Measurements from ENCODE around the gene GPA33.

Gene GPA33

DNA sequence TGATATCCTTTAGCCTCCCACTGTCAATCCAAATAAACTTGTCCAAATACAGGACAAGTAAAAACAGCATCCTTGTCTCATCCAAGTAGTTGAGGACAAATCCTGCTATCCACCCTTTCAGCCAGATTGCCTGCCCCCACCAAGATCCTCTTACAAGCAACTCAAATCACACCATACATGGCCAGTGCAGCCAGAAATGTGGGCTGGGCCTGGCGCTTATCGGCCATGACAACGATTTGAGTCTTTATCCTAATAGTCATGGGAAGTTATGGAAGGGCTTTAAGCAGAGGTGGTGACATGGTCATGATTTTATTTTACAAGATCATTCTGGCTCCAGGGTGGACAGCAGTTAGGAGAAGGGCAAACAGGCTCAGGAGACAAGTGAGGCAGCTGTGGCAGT, 6.3 kb downstream of the GPA33 start:
- no peak for DNase-seq

DNA sequence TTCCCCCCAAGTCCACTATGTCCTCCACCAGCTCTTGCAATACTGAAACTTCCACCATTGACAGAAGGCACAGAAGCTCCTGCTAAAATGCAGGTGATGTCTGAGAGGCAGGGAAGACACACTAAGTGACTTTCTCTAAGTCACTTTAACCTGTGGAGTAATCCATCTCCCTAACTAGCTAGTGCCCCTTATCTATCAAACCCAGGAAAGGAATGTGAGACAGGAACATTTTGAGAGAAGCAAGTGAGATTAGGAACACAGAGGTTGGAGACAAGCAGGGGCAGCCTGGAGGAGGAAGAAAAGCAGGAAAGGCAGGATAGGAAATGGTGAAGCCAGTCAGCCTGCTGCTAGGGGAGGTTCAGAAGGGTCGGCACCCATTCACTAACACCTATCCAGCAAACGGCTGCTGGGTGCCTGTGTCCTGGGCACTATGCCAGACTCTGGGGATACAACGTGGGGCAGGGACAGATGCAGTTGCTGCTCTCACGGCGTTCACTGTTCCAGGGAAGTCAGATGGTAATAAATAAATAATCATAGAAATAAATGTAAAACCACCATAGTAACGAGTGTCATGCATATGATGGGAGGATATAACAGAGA, 7.0 kb downstream of the GPA33 start:
- peak; percentile 60 for DNase-seq

DNA sequence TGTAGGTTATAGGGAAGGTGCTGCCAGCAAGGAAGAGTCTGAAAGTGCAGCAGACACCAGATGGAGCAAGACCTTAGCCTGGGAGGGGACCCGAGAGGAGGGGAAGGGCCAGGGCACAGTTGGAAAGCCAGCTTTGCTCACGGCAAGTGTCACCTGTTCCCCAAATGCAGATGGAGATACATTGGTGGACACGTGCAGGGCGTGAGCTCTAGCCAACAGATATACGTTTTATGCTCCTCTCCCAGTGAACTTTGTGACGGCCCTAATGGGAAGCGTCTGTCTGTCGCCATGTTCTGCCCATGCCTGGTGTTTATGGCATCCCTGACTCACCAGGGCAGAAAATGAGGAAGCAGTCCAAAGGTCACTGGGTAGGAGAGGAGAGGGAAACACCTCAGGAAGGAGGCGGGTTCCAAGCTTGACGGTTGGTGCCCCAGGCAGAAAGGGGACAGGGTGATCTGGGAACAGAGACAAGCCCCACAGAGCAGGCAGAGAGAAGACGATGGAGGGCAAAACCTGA, 7.6 kb downstream of the GPA33 start:
- peak; percentile 93 for DNase-seq

DNA sequence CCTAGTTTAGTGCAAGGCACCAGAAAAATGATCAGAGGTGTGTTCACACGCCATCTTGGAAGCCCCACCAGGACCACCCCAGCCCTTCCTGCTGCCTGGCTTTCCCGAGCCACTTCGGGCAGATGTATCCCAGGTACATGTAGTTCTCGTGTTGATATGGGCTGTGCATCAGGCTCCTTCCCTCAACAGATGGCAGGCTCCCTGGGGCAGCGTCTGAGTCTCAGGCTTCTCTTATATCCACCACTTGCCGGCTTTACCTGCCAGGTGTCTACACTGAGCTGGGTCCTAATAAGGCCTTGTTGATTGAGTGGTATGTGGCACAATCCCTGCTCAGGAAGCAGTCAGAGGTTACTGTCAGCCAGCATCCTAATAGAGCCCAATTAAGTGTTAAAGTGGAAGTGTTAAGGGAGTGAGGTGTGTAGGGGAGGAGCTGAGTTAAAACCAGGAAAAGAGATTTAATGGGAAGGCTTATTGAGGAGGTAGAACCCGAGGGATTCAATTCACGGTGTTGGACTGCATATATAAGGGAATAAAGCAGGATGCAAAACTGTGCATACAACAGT, 8.5 kb downstream of the GPA33 start:
- peak; percentile 9 for DNase-seq

DNA sequence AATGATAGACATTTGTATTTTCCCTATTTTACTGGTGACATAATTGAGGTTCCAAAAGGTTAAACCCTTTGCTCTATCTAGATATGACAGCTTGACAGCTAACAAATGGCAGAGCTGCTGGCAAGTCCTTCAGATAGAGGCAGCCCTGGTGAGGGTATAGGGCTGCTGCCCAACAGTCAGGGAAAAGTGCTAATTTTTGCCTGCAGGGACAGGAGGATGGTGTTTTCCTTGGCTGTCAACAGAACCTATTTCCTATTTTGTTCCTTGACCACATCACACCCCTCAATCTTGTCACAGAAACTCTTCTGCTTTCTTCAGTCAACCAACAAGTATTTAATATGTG, 12.3 kb downstream of the GPA33 start:
- DNase-seq = no peak

DNA sequence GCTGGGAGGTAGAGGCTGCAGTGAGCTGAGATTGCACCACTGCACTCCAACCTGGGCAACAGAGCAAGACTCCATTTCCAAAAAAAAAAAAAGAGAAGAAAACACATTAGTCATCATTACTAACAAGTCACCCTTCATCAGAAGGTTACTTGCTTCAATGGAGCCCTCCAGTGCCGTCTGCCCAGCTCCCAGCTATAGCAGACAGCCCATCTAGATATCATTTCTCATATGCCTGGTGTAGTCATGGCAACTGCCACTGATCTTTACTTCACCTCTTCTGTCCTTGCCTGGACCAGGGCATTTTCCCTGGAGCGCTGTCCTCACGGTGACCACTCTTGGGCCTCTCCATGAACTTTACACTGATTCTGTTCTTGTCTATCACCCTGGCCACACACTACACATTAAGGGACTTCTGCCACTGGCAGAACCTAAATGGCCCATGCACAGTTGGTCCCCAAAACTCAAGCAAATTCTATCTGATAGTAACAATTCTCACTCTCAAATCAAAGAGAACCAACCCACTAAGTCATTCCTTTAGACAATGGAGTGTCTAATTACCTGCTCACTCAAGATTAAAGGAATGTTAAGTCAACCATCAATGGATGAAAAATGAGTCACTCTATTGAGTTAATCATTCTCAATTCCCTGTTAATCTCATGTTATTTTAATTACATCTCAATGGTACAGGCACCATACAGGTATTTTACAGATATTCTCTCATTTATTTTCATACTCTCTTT, 12.9 kb downstream of the GPA33 start:
- DNase-seq = no peak

DNA sequence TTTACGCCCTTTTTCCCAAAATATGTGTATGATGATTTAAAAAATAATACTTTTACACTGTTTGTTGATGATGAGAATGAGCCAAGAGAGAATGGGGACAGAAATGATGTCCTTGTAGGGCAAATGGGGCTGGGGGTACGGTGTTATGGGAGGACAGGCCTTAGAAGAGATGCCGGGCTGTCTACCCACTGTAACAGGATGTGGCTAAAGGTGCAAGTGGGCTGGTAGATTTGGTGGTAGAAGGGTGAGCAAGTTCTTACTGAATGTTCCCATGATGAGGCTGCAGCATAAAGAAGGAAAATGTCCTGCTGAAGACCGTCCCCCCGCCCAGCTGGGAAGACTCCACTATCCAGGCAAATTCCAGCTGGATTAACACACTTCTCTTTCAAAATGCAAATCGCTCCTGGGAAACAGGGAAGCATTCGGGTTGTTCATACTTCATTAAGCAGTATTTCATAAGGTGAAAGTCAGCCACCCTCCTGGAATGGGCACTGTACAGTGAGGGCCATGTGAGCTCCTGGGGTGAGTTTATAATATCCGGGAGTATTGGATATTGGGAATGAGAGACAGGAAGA, 14.0 kb downstream of the GPA33 start:
- no peak for DNase-seq

DNA sequence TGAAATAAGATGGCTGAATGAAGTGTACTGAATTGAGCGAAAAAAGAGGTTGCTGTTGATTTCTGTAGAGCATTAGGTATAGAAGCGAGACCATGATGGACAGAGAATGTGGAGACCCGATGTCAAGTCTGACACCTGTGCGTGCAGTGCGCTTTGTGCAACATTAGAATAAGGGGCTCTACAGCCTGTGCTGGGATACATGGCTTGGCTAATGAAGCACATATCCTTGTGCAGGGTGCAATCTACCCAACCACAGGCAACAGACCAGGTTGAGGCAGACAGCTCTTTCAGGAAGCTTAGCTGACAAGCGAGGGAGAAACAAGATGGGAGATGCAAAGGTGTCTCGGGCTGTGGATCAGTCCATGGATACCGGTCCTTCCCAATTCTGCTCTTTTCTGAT, 18.9 kb downstream of the GPA33 start:
- no peak for DNase-seq

DNA sequence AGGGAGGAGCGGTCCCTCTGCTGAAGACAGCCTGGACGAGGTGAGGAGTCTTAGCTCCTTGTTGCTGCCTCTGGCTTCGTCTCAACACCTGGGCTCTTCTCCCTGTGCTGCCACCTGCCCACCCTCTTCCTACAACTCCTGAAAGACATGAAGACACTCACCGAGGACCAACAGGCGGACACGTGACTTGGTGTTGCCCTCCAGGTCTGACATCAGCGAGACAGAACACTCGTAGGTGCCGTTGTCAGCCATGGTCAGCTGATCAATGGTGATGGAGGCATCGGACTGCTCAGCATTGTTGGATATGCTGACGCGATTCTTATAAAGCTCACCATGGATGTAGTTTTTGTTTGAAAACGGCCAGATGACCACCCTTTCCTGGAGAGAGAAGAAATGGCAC, 21.4 kb downstream of the GPA33 start:
- no peak for DNase-seq

DNA sequence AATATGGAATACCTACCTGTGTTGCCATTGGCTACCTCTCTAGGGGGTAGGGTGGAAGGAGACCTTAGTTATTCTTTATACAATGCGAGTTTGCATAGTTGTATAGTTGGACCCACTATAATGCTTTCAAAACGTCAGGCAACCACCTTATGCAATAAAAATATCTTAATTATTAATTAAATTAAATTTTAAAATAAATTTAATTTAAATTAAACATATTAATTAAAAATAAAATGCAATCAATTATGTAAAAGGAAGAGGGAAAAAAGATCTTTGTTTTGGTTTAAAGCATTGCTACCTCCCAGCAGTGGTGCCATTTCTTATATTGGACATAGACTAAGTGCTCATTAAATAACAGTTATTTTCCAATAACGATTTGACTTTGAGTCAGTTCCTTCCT, 22.3 kb downstream of the GPA33 start:
- DNase-seq = no peak

DNA sequence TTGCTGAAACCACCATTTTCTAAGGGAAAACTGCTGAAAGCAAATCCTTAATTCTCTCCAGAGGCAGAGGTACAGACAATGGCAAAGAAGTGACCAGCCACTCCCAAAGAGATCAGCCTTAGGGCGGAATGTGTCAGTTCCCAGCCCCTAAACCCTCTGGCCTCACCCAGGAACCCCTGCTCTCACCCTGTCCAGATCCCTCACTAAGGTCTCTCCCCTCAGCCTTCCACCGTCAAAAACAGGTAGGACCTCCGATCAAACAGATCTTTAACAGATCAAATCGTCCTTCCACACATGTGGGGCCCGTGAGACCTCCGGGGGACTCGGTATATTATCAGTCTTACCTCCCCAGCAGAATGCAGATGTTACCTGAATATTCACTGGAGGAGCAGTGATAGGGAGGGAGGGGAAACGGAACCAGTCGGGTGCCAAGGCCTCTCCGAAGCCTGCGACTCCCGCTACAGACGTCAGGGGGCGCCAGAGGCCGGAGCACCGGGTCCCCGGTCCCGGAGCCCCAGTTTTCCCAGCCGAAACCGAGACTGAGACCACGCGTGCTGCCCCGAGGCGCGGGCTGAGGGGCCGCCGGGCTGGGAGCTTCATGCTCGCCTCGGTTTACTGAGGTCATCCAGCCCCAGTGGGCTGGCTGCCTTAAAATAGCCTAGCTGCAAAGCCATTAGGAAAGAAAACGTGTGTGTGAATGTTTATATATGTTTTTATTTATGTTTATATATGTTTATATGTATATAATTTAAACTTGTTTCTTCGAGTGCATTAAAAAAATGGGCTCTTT, 23.6 kb downstream of the GPA33 start:
- DNase-seq = peak; percentile 81

DNA sequence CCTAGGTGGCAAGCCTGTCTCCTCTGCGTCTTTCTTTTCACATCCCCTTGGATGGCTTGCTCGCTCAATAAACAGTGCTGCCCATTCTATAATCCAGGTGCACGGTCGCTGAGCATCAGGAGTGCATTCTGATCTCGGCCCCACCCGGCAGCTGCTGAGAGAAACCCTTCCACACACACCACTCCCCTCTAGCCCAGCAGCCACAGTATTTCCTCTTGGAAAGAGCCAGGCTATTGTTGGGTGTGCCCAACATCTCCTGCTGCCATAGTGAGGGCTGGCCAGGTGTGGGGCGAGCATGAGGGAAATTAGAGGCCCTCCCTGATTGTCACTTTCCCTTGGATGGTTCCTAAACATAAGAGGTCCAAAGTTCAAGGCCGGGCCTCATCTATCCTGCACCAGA, 24.7 kb downstream of the GPA33 start:
- peak; percentile 23 for DNase-seq

DNA sequence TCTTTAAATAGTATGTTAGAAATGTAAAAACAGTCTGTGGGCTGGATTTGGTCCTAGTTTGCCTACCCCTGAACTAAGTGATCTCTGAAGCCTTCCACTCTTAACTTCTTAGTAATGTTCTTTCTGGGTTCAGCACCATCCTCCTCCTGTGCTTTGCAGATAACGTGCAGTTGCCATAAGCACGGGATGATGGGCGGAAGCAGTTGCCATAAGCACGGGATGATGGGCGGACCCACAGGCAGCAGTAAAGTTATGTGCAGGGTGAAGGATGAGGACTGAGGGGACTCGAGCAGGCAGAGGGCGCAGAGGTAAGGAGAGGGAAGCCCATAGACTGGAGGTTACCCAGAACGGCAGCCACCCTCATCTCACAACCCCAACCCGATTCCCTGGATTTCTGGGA, 25.6 kb downstream of the GPA33 start:
- DNase-seq = no peak

DNA sequence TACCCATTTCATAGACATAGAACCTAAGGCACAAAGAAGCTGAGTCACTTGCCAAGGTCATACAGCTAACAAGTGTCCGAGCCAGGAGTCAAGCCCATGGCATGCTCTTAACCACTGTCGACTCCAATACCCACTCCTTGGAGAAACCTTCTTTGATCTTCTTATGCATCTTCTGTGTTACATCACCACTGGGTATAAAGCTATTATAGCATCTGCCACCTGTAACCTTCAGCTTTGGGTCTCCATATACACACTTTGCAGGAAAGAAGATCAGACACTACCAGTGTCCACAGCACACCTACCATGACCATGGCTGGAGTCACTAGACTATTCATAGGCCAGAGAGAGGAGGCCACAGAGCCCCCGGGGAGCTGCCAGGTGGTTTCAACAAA, 29.1 kb downstream of the GPA33 start:
- DNase-seq = no peak

DNA sequence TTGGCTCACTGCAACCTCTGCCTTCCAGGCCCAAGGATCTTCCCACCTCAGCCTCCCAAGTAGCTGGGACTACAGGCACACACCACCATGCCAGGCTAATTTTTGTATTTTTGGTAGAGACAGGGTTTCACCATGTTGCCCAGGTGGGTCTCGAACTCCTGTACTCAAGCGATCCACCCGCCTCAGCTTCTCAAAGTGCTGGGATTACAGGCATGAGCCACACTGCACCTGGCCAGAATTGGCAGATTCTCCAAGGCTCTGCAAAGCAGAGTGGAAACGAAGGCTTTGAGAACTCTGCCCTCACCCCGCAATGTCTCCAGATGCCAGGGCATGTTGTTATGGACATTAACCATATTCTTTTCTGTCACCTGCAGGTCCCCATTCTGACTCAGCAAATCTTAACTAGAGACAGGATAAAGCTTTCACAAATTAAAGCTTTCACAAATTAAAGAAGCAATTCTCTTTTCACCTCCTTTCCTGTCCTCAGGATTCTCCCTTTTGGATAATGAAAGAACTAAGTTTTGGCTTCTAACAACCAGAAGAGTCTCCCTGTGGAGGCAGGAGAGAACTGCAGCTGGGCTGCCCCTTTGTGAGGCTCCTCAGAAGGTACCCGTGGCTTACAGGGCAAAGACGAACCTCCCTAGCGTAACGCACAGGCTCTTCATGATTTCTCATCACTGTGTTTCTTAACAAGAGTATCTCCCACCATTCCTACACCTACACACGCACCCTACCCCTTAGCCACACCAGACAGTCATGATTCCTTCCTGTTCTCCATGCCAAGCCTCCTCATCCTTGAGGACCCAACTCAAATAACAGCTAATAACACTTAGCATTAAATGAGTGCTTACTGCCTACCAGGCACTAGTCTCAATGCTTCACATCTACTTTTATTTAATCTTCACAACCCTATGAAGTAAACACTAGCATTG, 29.8 kb downstream of the GPA33 start:
- DNase-seq = peak; percentile 21

DNA sequence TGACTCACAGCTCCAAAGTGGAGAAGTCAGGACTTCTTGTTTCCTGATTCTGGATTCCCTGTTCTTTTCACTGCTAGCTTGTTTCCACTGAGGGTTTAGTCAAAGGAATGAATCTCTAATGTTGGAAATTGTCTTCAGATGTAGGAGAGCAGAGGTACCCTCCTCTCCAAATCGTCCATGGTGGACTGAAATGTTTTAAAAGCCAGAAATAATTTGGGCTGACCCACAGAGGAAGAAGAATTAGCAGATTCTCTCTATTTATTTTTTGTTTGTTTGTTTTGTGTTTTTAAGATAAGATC, 30.4 kb downstream of the GPA33 start:
- DNase-seq = no peak

DNA sequence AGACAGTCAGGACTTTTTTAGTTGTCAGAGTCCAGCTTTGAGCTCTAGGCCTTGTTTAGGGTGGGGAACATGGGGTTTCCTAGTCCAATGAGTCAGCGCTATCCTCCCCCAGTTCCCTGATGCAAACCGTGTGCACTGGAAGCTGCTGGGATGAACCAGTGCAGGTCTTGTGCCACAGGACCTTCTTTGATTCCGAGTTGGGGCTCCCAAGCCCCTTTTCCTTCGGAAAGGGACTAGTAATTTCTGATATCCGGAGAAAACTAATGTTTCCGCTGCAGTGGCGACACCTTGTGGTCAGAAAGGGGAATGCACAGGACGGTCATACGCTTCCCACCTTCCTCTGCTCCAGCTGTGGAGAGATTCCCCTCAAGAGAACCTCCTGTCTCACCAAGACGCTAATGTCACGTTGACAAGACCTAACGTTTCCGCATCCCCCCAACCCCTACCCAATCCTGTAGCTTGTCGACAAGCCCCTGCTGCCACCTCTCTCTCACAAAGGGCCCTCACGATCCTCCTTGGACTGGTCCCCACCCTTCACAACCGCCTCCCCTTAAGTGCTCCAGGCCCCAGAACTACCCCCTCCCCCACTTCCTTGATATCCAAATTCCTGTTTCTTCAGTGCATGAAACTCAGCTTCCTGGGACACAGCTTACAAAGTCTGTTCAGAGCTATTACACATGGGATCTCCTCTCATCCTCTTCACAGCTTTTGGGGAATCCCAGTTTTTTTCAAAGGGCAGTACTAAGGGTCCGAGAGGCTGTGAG, 30.9 kb downstream of the GPA33 start:
- DNase-seq = peak; percentile 83

DNA sequence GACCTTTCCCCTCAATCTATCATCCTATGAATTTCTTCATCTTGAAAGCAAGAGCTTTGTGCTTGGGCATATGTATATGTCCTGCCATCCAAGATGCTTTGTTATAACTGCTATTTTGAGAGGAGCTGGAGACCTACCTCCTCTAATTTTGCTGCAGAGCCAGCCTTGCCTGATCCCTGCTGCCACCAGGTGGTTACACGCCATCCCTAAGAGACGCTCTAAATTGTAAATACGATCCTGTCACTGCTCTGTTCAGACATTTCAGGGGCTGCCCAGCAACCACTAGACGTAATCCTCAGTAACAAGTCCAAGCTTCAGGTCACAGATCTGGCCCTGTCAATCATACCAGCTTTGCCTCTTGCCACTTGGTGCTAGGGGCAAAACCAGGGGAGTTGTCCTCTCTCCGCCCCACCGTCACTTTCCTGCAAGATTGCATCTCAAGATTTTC, 32.9 kb downstream of the GPA33 start:
- peak; percentile 90 for DNase-seq

DNA sequence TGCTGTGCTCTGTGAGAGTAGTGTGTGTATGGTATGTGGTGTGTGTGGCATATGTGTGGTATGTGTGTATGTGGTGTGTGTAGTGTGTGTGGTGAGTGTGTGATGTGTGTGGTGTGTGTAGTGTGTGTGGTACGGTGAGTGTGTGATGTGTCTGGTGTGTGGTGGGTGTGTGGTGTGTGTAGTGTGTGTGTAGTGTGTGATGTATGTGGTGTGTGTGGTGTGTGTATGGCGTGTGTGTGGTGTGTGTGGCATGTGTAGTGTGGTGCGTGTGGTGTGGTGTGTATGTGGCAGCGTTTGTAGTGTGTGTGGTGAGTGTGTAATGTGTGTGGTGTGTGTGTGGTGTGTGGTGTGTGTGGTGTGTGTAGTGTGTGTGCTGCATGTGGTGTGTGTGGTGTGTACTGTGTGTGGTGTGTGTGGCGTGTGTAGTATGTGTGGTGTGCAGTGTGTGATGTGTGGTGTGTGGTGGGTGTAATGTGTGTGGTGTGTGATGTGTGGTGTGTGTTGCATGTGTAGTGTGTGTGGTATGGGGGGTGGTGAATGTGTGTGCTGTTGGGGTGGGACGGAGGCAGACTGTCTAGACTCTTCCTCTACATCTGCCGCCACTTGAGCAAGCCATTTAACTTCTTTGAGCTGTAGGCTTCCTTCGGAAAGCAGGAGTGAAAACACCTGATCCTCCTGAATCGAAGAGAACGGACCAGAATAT, 33.5 kb downstream of the GPA33 start:
- no peak for DNase-seq

DNA sequence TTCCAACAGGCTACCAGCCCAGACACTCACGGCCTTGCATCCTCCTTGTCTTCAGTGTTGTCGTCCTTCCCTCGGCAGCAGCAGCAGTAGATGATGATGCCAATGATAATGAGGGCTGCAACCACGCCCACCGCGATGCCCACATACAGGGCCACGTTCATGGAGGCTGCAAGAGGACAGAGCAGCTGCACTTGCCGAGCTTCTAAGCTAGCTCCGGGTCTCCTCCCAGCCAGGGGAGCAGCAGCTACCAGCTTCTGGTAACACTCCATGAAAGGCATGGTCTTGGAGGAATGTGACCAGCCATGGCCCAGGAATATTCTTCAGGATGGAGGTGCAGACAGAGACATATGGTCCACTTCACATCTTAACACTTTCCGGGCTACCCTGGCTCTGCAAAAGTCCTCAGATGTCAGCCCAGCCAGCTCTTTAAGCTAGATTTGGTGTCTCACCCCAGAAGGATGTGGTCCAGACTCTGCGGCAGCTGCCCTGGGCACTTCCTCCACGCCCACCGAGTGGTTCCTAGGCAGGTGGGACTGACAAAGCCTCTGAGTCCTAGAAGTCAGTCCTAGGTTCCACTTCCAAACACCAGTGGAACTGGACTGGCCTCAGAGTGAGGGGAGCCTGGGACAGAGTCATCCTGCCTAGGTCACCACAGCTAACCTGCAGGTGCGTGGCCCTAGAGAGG, 35.1 kb downstream of the GPA33 start:
- no peak for DNase-seq

All from DMS53 (cell line).